Astrocyte (in vitro differentiated cells and primary cell): Measurements from ENCODE around the gene HAPLN2. TPM values are rescaled to one million over a fixed set of nuclear protein-coding genes. Genes with fewer than 3 reads are reported as not detected.

Source experiments
- DNase-seq: peaks from one replicate; pipeline ENCODE4 v3.0.0-alpha.2; 2010; ENCODE audit warnings: low read depth
- FAIRE-seq: peaks from 2 replicates; lab custom pipeline; 2011; peaks lifted over from hg19 to GRCh38; lab: Jason Lieb, UNC
- H2AFZ ChIP-seq: 2 replicates; pipeline ENCODE4 v1.6.0; 2012; ENCODE audit warnings: low read depth, low read length, inconsistent platforms
- H3K27ac ChIP-seq: 2 replicates; pipeline ENCODE4 v1.5.1; 2011; ENCODE audit warnings: low read depth, low read length, inconsistent platforms
- H3K27me3 ChIP-seq: 2 replicates; pipeline ENCODE4 v1.6.0; 2011; ENCODE audit warnings: low read length, inconsistent platforms; ENCODE audit not compliant: insufficient read depth
- H3K36me3 ChIP-seq: 2 replicates; pipeline ENCODE4 v1.5.1; 2011; ENCODE audit warnings: low read length, inconsistent platforms; ENCODE audit not compliant: insufficient read depth
- H3K4me1 ChIP-seq: 2 replicates; pipeline ENCODE4 v1.5.1; 2011; ENCODE audit warnings: low read length, inconsistent platforms; ENCODE audit not compliant: insufficient read depth
- H3K4me2 ChIP-seq: 2 replicates; pipeline ENCODE4 v1.6.0; 2012; ENCODE audit warnings: low read length, inconsistent platforms
- H3K4me3 ChIP-seq: 2 replicates; pipeline ENCODE4 v1.5.1; 2011; ENCODE audit warnings: low read depth, mild to moderate bottlenecking, low read length, inconsistent platforms; ENCODE audit not compliant: insufficient read depth
- H3K79me2 ChIP-seq: 2 replicates; pipeline ENCODE4 v1.6.0; 2012; ENCODE audit warnings: mild to moderate bottlenecking, low read length, inconsistent platforms; ENCODE audit not compliant: insufficient read depth
- H3K9ac ChIP-seq: 2 replicates; pipeline ENCODE4 v1.6.0; 2012; ENCODE audit warnings: mild to moderate bottlenecking, low read length, inconsistent platforms
- H3K9me3 ChIP-seq: 2 replicates; pipeline ENCODE4 v1.5.1; 2012; ENCODE audit warnings: low read depth, mild to moderate bottlenecking, low read length, inconsistent platforms; ENCODE audit not compliant: insufficient read depth
- H4K20me1 ChIP-seq: 2 replicates; pipeline ENCODE4 v1.6.0; 2012; ENCODE audit warnings: low read length, inconsistent platforms; ENCODE audit not compliant: insufficient read depth
- H3K27ac Mint-ChIP-seq: one replicate; pipeline ENCODE4 v1.8.0; 2021; ENCODE audit warnings: mild to moderate bottlenecking, mixed read lengths; ENCODE audit not compliant: unreplicated experiment
- H3K27me3 Mint-ChIP-seq: one replicate; pipeline ENCODE4 v1.8.0; 2021; ENCODE audit warnings: low read depth, mixed read lengths; ENCODE audit not compliant: unreplicated experiment
- H3K36me3 Mint-ChIP-seq: one replicate; pipeline ENCODE4 v1.8.0; 2021; ENCODE audit warnings: low read depth, mixed read lengths; ENCODE audit not compliant: unreplicated experiment
- H3K4me1 Mint-ChIP-seq: one replicate; pipeline ENCODE4 v1.8.0; 2021; ENCODE audit warnings: low read depth, mixed read lengths; ENCODE audit not compliant: unreplicated experiment
- H3K4me3 Mint-ChIP-seq: one replicate; pipeline ENCODE4 v1.8.0; 2021; ENCODE audit warnings: mild to moderate bottlenecking, moderate library complexity, mixed read lengths; ENCODE audit not compliant: unreplicated experiment
- H3K9me3 Mint-ChIP-seq: one replicate; pipeline ENCODE4 v1.8.0; 2021; ENCODE audit warnings: mild to moderate bottlenecking, mixed read lengths; ENCODE audit not compliant: unreplicated experiment
- EZH2 ChIP-seq: IDR thresholded peaks from 2 replicates; pipeline ENCODE4 v1.6.1; 2012; ENCODE audit warnings: mild to moderate bottlenecking, low read length, inconsistent platforms; ENCODE audit not compliant: insufficient read depth
- total RNA-seq: library from RNA; stranded (reverse); gene quantifications from 2 replicates; pipeline ENCODE4 v1.2.1, GENCODE V29; 2021
- TF ChIP-seq, protein P1 (sequence below): IDR thresholded peaks from 2 replicates; pipeline ENCODE4 v1.5.1; 2011; ENCODE audit warnings: low read depth, mild to moderate bottlenecking, inconsistent platforms, low read length, moderate library complexity; ENCODE audit not compliant: insufficient read depth

The HAPLN2 gene
- total RNA-seq, 1 donor from 2014 or later = not detected

DNA sequence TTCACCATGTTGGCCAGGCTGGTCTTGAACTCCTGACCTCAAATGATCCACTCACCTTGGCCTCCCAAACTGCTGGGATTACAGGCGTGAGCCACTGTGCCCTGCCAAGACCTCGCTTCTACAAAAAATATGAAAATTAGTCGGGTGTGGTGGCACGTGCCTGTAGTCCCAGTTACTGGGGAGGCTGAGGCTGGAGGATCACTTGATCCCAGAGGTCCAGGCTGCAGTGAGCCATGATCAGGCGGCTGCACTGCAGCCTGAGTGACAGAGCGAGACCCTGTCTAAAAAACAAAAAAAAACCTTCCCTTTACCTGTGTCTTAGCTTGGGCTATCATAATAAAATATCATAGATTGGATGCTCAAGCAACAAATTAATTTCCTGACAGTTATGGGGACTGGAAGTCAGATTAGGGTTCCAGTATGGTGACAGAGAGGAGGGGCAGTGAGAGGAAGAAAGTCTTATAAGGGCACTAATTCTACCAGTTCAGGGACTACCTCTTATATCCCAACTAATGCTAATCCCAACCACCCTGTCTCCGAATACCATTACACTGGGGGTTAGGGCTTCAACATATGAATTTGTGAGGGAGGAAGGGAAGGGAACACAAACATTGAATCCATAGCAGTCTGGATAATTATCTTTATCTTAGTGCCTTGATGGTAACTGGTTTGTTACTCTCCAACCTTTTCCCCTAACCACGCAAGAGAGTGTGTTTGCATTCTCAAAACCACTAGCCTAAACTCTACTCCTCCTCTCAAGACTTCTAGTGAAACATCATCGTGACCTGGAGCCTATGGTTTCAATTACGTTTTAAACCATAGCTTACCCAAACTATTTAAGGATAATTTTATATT lies 28.7 kb upstream of the HAPLN2 start:
- no peak for DNase-seq
- TF ChIP-seq, protein P1, sequence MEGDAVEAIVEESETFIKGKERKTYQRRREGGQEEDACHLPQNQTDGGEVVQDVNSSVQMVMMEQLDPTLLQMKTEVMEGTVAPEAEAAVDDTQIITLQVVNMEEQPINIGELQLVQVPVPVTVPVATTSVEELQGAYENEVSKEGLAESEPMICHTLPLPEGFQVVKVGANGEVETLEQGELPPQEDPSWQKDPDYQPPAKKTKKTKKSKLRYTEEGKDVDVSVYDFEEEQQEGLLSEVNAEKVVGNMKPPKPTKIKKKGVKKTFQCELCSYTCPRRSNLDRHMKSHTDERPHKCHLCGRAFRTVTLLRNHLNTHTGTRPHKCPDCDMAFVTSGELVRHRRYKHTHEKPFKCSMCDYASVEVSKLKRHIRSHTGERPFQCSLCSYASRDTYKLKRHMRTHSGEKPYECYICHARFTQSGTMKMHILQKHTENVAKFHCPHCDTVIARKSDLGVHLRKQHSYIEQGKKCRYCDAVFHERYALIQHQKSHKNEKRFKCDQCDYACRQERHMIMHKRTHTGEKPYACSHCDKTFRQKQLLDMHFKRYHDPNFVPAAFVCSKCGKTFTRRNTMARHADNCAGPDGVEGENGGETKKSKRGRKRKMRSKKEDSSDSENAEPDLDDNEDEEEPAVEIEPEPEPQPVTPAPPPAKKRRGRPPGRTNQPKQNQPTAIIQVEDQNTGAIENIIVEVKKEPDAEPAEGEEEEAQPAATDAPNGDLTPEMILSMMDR = no peak
- TF ChIP-seq EZH2 = no peak
- Histone ChIP-seq H4K20me1 (peaks cover 5% of the 10 kb centered on the region), H2AFZ (no peak overlapping the region), H3K9me3 (no peaks in the 10 kb centered on the region), H3K4me3 (peak overlapping the region; percentile 61), H3K27me3 (no peaks in the 10 kb centered on the region), H3K36me3 (peaks cover 8% of the 10 kb centered on the region), H3K9ac (no peak overlapping the region), H3K79me2 (peaks cover 9% of the 10 kb centered on the region), H3K4me1 (peaks cover 12% of the 10 kb centered on the region), H3K27ac (no peak overlapping the region), H3K4me2 (peak overlapping the region; percentile 91)
- H3K4me3 Mint-ChIP-seq = peak overlapping the region; percentile 79
- H3K27ac Mint-ChIP-seq = peak overlapping the region; percentile 6
- peaks cover 3% of the 10 kb centered on the region for H3K4me1 Mint-ChIP-seq
- FAIRE-seq = no peak
- H3K27me3 Mint-ChIP-seq = peaks cover 3% of the 10 kb centered on the region
- peaks cover 5% of the 10 kb centered on the region for H3K36me3 Mint-ChIP-seq
- peaks cover 2% of the 10 kb centered on the region for H3K9me3 Mint-ChIP-seq

DNA sequence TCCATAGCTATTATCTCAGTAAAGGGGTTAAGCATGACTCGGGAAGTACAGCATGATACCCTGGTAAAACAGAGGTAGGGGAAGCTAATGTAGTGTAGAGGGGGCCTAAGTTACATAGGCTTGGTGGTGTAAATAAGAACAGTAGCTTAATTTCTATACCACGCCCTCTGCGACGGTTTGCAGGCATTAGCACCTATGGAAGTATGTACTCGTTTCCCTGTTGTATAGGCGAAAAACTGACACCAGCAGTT lies 28.1 kb upstream of the HAPLN2 start:
- H3K79me2 ChIP-seq = peaks cover 9% of the 10 kb centered on the region
- H3K4me2 ChIP-seq = peak overlapping the region; percentile 91
- peaks cover 2% of the 10 kb centered on the region for H3K9me3 Mint-ChIP-seq
- H3K4me3 Mint-ChIP-seq = peak overlapping the region; percentile 79
- H3K9me3 ChIP-seq = no peaks in the 10 kb centered on the region
- peaks cover 12% of the 10 kb centered on the region for H3K4me1 ChIP-seq
- no peak for TF ChIP-seq EZH2
- TF ChIP-seq, protein P1 = no peak
- H3K27ac ChIP-seq = peak overlapping the region; percentile 32
- no peaks in the 10 kb centered on the region for H3K27me3 ChIP-seq
- peaks cover 10% of the 10 kb centered on the region for H4K20me1 ChIP-seq
- H3K9ac ChIP-seq = peak overlapping the region; percentile 91
- peak overlapping the region; percentile 61 for H3K4me3 ChIP-seq
- no peaks in the 10 kb centered on the region for H3K27me3 Mint-ChIP-seq
- DNase-seq = no peak
- H3K27ac Mint-ChIP-seq = peak overlapping the region; percentile 77
- peak overlapping the region; percentile 87 for H2AFZ ChIP-seq
- H3K36me3 ChIP-seq = peaks cover 11% of the 10 kb centered on the region
- peaks cover 3% of the 10 kb centered on the region for H3K4me1 Mint-ChIP-seq
- no peak for FAIRE-seq
- peaks cover 8% of the 10 kb centered on the region for H3K36me3 Mint-ChIP-seq
